Bone marrow (tissue), 2 donors: Measurements from ENCODE around the gene PKP4.
A peak's percentile ranks its signal among the peaks of the same experiment; 100 is the strongest.

Experiments used
- DNase-seq, 2 donors: peaks; one replicate each; lab custom pipeline; 2025; lab: John Stamatoyannopoulos, UW

Gene PKP4

GRCh38 chr2:158586491-158586890 lies 129.7 kb downstream of the PKP4 start:
- no peak for DNase-seq

DNA sequence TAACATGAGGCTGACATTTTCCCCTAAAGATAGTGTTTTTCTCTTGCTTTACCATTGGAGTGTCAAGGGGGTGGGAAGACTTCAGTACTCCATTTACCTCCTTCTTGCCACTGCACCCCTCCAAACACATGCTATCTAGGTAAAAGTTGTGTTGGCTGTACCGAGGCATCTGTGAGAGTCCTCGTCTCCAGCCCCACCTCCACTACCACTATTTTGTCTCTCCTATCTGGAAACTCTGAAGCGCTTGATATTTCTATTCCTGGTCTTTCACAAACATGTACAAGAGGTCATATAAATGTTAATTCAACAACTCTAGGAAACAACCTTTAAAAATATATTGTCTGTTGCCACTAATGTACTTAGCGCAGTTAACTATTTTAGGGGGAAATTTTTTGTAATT lies 132.6 kb downstream of the PKP4 start:
- DNase-seq = no peak

DNA sequence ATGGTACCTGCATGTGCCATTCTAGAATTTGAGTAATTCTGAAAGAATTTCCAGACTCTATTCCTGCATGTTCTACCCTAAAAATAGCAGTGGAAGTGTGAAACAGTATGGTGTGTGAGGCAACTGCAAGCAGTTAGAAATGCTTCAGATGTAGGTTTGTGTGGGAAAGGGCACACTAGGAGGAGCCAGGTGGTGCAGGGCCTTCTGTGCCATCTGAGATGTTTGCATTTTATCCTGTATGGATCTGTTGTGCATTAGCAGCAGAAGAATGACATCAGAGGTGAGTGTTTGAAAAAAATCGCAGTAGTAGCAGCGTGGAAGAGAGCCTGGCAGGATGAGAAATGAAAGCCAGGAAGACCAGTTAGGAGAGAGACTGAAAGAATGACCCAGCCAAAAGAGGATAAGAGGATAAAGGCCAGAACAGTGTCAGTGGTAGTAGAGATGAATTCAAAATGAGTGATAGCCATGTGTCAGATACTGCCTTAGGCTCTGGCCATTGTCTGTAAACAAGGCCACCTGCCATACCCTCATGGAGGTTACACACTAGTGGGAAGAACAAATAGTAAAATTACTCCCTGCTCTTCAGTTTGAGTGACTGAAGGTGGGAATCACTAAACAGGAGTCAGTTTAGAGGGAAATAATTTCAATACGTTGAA lies 142.2 kb downstream of the PKP4 start:
- no peak for DNase-seq

GRCh38 chr2:158599609-158600008 lies 142.9 kb downstream of the PKP4 start:
- no peak for DNase-seq

DNA sequence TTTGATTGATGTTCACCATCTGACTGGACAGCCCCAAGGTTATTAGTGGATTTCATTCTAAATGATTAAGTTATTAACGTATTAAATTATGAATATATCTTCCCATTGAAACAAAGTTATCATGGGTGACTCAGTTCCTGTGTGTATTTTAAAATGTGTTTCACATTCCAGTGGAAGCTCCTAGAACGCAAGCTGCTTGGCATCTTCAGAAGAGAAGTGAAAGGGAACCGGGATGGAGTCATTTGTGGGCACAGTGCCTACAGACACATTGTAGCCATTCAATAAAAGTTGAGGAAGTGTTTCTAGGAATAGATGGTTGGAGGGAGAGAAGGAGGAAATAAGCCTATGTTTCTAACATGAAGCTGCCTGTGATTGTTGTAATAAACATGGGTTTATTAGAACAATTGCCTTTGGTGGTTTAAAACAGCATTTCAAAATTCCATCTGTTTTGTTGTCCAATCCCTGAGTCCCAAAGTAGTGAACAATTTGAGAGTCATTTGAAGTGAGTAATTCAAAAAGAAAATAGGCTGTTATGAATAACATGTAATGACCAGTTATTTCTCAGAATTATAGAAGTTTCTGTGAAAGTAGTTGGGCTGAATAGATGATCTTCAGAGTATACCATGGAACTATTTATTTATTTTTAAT lies 143.5 kb downstream of the PKP4 start:
- no peak for DNase-seq

GRCh38 chr2:158602027-158602426 lies 145.3 kb downstream of the PKP4 start:
- DNase-seq = no peak

DNA sequence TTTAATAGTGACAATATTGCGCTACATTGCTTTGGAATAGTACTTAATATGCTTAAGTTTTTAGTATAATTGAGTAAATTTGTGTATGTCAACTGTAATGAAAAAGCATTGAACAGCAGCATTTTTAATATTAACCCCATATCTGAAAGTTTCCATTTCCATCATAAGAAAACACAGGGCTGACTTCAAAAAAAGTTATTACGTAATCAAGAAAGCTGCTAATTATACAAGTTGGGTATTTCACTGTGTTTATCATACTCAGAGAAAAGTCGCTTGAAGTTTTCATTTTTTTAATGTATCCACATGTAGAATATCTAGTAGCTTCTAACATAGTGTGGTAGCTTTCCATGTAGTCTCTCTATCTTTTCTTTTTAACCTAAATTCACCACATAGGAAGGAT lies 146.5 kb downstream of the PKP4 start:
- DNase-seq = no peak

GRCh38 chr2:158603986-158604385 lies 147.2 kb downstream of the PKP4 start:
- DNase-seq = no peak

DNA sequence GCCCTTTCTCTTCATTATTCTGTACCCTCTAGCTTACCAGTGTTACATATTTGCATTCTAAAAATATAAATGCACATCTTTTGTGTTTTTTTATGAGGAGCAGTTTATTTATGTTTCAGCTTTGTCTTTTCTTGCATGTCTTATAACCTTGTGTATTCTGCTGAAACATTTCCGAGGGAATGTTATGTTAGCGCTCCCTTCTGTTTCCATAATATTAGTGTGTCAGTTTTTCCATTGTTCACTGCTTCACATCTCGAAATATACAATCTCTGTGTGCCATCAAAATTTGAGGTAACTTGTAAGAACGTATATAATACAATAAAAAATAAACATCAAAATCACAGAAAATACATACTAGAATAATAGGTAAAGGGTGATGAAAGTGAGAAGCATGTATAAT lies 153.3 kb downstream of the PKP4 start:
- DNase-seq = no peak

DNA sequence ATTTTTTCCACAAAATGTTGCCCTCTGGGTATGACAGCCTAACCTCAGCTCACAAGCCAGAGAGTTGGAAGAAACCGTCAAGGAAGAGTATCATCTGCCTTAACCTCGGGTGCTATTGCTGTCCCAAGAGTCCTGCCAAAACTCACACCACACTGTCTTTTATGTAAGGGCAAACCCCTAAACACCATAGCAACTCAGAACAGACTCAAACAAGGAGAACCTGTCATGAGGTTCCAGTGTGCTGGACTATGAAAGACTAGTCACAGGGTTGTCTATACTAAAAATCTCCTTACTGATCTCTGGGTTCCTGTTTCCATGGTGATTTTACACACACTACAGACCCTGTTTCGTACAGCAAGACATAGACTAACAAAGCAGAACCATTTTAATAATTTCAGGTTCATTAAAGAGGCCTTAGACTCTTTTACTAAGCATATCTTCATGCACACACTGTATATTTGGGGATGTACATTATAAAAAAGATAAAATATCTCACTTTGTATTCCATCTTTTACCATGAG lies 159.8 kb downstream of the PKP4 start:
- no peak for DNase-seq

- no peak for DNase-seq
These were observed 162.2 kb downstream of the PKP4 start for GRCh38 chr2:158618891-158619490.

DNA sequence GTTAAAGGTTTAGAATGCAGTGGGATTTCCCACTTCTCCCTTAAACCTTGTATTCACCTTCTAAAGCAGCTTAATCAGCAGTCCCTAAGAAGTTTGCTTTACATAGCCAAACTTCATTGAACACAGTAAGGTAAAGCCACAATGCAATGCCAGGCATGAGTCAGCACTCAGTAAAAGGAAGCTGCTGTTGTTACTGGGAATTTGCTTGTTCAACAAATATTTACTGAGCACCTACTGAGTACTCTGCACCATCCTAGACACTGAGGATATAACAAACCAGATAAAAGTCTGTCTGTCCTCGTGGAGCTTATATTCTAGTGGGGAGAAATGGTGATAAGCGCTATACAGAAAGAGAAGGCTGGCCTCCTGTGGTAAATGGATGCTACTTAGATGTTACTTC lies 162.7 kb downstream of the PKP4 start:
- DNase-seq = peak in 1 of 2 donors; percentile 17

DNA sequence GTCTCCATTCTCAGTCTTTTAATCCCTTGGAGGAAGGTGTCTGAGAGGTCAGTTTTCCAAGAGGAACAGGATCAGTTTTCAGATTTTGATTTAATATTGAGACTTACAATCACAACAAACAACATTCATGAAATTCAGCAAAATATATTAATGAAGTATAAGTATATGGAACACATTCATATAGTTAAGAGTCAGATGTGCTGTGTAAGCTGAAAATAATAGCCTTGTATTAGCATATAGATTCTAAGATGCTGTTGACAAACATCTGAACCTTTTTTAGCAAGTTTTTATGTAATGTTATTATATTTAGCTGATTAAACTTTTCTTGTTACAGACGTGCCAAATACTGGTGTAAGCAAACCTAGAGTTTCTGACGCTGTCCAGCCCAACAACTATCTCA lies 163.9 kb downstream of the PKP4 start:
- DNase-seq = no peak

DNA sequence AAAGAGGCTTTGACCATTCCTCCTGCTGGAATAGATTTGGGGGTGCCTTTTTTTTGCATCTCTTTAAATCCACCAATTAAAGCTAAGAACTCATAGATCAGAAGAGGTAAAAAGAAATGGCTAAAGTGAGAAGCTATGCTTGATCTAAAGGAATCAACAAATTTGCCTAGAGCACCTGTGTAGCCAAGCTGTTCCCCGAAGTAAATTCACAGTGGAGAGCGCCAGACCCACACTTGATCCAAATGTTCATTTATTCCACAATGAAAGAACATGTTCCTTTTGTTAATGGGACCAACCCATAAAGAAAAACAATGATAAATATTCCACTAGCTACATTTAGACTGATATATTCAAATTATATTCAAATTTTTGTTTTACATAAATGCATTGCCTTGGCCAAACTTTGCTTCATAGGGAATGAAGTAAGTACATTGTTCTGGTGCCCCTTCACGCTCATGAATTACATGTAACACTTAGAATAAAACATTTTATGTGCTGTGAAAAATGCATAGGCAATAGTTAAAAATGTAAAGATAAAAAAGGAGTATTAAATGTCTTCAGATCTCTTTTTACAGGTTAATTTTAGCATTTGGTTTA lies 167.4 kb downstream of the PKP4 start:
- DNase-seq = no peak

DNA sequence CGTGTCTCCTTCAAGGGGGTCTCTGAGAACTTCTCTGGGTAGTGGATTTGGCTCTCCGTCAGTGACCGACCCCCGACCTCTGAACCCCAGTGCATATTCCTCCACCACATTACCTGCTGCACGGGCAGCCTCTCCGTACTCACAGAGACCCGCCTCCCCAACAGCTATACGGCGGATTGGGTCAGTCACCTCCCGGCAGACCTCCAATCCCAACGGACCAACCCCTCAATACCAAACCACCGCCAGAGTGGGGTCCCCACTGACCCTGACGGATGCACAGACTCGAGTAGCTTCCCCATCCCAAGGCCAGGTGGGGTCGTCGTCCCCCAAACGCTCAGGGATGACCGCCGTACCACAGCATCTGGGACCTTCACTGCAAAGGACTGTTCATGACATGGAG lies 168.2 kb downstream of the PKP4 start:
- DNase-seq = no peak

- DNase-seq = no peak
These were observed 172.4 kb downstream of the PKP4 start for GRCh38 chr2:158629116-158629515.

GRCh38 chr2:158633261-158633660 lies 176.5 kb downstream of the PKP4 start:
- DNase-seq = no peak

DNA sequence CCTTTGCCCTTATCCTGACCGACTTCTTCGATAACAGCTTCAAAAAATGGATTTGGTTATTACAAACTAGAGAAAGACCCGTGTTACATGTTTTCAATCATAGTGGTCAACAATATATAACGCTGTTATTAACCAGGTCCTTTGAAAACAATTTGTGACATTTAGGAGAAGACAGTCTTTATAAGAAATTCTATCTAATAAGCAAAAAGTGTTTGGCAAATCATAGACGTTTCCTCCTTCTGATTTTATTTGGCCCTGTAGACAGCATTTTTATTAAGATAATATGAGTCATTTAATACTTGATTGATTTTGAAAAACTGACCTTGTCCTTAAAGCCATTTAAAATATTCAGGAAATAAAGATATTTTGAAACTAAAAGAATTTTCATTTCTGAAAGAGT lies 177.9 kb downstream of the PKP4 start:
- no peak for DNase-seq

GRCh38 chr2:158635961-158636601 lies 179.3 kb downstream of the PKP4 start:
- no peak for DNase-seq

GRCh38 chr2:158637357-158637756 lies 180.6 kb downstream of the PKP4 start:
- DNase-seq = no peak

DNA sequence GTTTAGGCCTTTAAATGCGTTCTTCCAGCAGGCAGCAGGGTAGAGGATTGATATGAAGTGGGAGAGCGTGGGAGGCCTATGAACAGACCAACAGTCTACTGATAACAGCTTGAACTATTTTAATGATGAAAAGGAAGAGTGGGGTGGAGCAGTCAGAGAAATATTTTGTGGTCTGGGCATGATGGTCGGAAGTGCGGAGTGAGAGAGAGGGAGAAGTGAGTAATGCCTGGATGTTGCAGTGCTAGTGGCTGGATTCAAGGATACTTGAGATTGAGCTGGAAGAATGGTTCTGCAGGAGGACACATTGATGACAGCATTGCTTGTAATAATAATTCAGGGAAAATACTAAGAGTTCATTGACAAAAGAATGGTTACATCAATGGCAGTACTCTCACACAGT lies 187.4 kb downstream of the PKP4 start:
- no peak for DNase-seq

DNA sequence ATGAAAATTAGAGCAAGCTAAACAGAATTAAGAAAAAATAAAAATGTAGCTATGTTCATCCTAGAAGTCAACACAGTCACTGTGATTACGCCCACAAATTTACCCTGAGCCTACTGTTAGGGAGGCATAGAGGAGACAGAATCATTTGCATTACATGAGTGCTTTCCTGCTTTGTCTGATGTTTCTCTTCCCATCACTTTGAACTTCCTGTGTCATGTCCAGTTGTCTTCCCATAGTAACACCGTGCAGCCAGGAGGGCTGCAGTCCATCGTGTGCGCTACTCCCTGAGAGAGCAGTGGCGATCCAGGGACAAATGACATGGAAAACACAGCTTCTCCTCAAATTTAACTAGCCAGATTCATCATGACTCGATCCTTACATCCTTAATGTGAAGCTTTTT lies 188.5 kb downstream of the PKP4 start:
- no peak for DNase-seq
